NCI-H226 (cell line): ENCODE measurements around the gene FBXO41.

Experiments used
- DNase-seq: peaks from one replicate; pipeline ENCODE4 v3.0.0-alpha.2; 2015

Gene FBXO41

DNA sequence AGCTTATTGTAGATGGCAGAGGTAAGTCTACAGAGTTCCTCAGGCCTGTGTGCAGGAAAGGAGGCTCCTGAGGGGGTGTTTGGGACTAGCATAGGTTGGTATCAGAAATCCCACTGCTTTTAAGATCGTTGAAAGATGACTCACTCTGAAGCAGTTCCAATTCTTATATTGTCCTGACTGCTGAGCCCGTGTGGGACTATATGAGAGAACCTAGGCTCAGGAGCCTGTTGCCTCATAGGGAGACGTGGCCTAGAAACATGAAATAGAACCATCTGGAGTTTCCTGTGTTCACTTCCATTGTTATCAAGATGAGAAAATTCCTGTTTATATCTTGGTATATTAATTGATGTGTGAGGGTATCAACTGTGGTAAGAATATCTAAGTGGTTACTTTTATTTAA is 44.5 kb downstream of the FBXO41 start:
- peak; percentile 28 for DNase-seq

DNA sequence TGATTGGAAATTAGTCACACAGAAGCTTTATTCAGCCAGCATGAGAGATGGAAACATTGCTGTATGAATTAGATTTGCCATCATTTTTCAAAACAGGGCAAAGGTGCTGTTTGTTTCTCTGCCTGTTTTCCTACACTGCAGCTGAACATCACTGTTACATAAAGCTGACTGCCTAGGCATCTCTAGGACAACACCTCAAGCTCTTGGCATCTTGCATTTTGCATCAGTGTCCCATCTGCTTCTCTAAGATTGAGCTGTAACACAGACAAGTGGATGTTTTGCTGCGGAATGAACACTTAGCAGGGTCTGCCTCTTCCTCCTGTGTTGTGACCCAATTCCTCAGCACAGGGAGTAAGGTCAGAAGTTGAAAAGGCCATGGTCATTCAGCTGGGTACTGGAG is 45.3 kb downstream of the FBXO41 start:
- DNase-seq: no peak

GRCh38 chr2:73238149-73238548 is 46.1 kb downstream of the FBXO41 start:
- no peak for DNase-seq

GRCh38 chr2:73237168-73237567 is 47.1 kb downstream of the FBXO41 start:
- DNase-seq: no peak

GRCh38 chr2:73235315-73236028 is 48.8 kb downstream of the FBXO41 start:
- no peak for DNase-seq

- peak; percentile 89 for DNase-seq
Measured at GRCh38 chr2:73233932-73234832, 50.1 kb downstream of the FBXO41 start, which contains the start of gene CCT7. Gene CCT7 (plus strand): TSS chr2:73234308. CDS start chr2:73234379, 71 bp downstream.

GRCh38 chr2:73233154-73233931 is 50.9 kb downstream of the FBXO41 start, which contains the start of gene PRADC1:
Gene PRADC1 (minus strand): TSS chr2:73233239. CDS start chr2:73233160, 79 bp downstream.
- DNase-seq: peak; percentile 100

DNA sequence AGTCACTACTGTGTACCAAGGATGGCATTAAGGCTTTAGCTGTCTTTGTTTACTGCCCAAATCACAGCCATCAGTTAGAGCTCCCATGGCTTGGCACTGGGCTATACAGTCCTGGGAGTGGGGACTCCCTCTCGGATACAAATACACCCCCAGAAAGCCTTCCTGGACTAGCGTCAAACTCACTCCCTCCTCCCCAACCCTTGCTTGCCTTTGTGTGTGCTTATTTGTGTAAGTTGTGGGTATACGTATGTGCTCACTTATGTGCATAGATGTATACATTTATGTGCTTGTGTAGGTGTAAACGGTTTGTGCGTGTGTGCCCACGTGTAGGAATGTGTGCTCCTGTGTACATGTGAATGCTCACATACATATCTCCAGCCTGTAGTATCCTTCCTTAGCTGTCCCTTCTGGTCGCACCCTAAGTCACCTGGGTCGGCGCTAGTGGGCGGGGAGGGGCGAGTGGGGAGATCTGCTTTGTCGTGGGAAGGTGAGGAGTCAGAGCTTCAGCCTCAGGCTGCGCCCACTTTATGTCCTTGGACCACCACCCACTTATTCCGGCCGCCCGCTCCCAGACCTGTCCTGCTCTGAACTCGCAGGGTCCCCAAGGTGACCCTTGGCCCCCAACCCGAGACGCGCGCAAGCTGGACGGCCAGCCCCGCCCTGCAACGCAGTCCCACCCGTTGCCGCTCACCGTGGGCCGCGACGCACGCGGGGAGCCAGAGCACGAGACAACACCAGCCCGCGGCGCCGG is 51.7 kb downstream of the FBXO41 start:
- DNase-seq: no peak

DNA sequence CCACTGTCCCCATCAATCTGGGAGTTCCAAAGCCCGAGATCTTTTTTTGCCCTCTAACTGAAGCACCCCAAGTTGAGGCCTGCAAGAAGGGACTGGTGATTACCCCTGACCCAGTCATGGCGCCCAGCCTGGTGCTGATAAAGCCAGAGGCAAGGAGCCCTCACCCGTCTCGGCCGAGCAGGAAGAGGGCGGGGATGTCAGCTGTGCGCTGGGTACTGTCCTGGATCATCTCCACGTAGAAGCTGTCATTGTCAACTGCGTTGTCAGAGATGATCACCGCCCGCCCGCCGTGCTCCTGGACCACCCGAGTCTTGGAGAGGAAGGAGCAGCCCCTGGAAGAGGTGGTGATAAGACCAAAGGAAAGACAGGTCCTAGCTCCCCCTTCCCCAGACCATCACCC is 55.6 kb downstream of the FBXO41 start:
- DNase-seq: no peak

DNA sequence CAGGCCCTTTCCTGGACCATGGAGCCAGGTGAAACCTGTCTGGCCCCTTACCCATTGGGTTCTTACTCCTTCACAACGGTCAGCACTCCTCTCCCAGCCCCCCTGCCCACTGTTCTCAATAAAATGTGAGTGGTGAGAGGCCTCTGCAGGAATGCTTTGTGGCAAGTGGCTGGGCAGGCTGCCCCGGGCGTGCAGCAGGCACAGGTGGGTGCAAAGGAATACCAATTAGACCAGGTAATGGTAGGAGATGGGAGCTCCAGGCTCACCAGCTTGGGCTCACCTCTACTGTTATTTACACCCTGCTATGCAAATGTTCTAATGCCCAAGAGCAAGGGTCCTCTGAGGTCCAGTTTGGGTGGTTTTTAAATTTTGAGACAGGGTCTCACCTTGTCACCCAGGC is 57.2 kb downstream of the FBXO41 start:
- DNase-seq: no peak

GRCh38 chr2:73225513-73226360 is 58.5 kb downstream of the FBXO41 start:
- no peak for DNase-seq

- DNase-seq: no peak
Measured at GRCh38 chr2:73223821-73224220, 60.5 kb downstream of the FBXO41 start.

GRCh38 chr2:73218298-73218697 is 66.0 kb downstream of the FBXO41 start:
- DNase-seq: peak; percentile 75

DNA sequence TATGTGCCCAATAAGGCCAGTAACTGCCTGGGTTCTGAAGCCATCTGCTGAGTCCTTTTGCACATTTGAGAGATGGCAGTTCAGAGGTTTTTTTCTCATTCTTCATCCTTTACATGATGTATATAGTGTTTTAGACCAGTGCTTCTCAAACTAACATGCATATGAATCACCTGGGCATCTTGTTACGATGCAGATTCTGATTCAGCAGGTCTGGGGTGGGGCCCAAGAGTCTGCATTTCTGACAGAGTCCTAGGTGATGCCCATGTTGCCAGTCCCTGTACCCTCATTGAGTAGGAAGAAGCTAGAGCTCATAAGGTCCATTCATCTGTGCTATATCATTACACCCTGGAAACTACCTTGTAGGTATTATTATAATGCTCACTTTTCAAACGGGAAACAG is 66.5 kb downstream of the FBXO41 start:
- DNase-seq: no peak

DNA sequence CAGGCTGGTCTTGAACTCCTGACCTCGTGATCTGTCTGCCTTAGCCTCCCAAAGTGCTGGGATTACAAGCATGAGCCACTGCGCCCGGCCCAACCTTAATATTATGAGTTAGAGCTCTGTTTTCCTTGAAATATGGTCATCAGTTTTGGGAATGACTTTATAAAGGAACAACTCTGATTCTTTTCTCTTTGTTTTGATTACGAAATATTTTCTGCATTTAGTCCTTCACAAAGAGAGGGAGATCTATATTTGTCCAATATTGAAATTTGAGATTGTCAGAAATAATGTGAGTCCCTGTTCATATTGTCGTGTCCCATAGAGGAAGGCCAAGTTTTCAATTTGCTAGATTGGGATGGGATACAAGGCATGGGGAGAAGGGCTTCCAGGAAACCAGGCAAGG is 67.1 kb downstream of the FBXO41 start:
- DNase-seq: no peak

GRCh38 chr2:73215254-73215653 is 69.0 kb downstream of the FBXO41 start:
- no peak for DNase-seq

- peak; percentile 80 for DNase-seq
Measured at GRCh38 chr2:73214120-73215035, 69.9 kb downstream of the FBXO41 start, which contains the start of gene SMYD5. Gene SMYD5 (plus strand): TSS chr2:73214245. CDS start chr2:73214267, 22 bp downstream.

DNA sequence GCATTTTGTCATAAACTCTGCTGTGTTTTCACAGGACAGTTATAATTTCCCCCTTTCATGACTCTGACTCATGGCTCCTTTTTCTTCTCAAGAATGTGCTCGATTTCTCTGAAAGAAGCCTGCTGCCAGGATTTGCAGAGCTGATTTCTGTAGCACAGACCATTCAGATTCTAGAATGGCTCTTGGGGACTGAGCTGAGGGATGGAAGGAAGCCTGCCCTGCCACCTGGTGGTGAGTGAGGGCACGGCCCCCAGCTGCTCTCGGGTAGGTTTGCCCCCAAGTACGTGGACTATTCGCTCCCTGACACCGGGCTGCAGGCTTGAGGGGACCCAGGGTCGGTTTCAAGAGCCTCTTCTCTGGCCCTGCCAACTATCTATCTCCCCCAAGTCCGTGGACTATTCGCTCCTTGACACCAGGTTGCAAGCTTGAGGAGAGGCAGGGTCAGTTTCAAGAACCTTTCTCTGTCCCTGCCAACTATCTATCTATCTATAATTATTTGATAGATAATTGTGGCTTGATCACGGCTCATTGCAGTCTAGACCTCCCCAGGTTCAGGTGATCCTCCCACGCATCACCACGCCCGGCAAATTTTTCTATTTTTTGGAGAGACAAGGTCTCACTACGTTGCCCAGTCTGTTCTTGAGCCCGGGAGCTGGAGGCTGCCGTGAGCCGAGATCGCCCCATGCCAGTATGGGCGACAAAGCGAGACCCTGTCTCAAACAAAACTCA is 71.7 kb downstream of the FBXO41 start:
- peak; percentile 51 for DNase-seq

DNA sequence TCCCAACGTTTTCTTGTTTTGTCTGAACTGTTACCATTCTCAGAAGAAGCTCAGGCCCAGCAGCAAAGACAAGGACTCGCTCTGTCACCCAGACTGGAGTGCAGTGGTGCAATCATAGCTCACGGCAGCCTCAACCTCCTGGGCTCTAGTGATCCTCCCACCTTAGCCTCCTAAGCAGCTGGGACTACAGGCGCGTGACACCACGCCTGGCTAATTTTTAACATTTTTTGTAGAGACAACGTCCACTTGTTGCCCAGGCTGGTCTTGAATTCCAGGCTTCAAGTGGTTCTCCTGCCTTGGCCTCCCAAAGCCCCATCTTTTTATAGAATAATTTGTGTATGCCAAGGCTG is 72.2 kb downstream of the FBXO41 start:
- DNase-seq: no peak

- no peak for DNase-seq
Measured at GRCh38 chr2:73210696-73211095, 73.6 kb downstream of the FBXO41 start.
